OCI-M2 (cell line): ENCODE data around the gene APLP2.

Experiments used
- DNase-seq: peaks from one replicate; lab custom pipeline; 2025; ENCODE audit not compliant: unreplicated experiment; lab: John Stamatoyannopoulos, UW

Gene APLP2

GRCh38 chr11:130114281-130114680, 44.6 kb downstream of the APLP2 start:
- no peak for DNase-seq

- DNase-seq, result no peak
Observed at GRCh38 chr11:130114726-130115125, 45.0 kb downstream of the APLP2 start.

GRCh38 chr11:130115218-130115617, 45.5 kb downstream of the APLP2 start:
- no peak for DNase-seq

- DNase-seq, result no peak
Observed at GRCh38 chr11:130118165-130118564, 48.5 kb downstream of the APLP2 start.

- DNase-seq, result no peak
Observed at GRCh38 chr11:130118636-130119387, 49.1 kb downstream of the APLP2 start.

GRCh38 chr11:130120045-130120444, 50.4 kb downstream of the APLP2 start:
- DNase-seq, result no peak

- DNase-seq, result no peak
Observed at GRCh38 chr11:130121445-130121978, 51.8 kb downstream of the APLP2 start.

- DNase-seq, result no peak
Observed at GRCh38 chr11:130122141-130122575, 52.5 kb downstream of the APLP2 start.

GRCh38 chr11:130123414-130124040, 53.8 kb downstream of the APLP2 start:
- no peak for DNase-seq

GRCh38 chr11:130124096-130124495, 54.4 kb downstream of the APLP2 start:
- DNase-seq, result no peak

- no peak for DNase-seq
Observed at GRCh38 chr11:130125638-130126037, 55.9 kb downstream of the APLP2 start.

- DNase-seq, result no peak
Observed at GRCh38 chr11:130126516-130126915, 56.8 kb downstream of the APLP2 start.

- DNase-seq, result no peak
Observed at GRCh38 chr11:130127509-130127908, 57.8 kb downstream of the APLP2 start.

- no peak for DNase-seq
Observed at GRCh38 chr11:130128626-130129025, 58.9 kb downstream of the APLP2 start.

- no peak for DNase-seq
Observed at GRCh38 chr11:130129922-130130321, 60.2 kb downstream of the APLP2 start.

- no peak for DNase-seq
Observed at GRCh38 chr11:130131961-130132850, 62.5 kb downstream of the APLP2 start.

GRCh38 chr11:130133716-130134115, 64.0 kb downstream of the APLP2 start:
- no peak for DNase-seq

- no peak for DNase-seq
Observed at GRCh38 chr11:130136107-130136506, 66.4 kb downstream of the APLP2 start.

GRCh38 chr11:130137999-130138398, 68.3 kb downstream of the APLP2 start:
- DNase-seq, result no peak

GRCh38 chr11:130139401-130139800, 69.7 kb downstream of the APLP2 start:
- no peak for DNase-seq

- DNase-seq, result no peak
Observed at GRCh38 chr11:130141561-130142341, 72.1 kb downstream of the APLP2 start.
